Measurements from ENCODE around the gene HCFC1R1. TPM values are rescaled to one million over a fixed set of nuclear protein-coding genes. Genes with fewer than 3 reads are reported as not detected.

HCFC1R1 gene
- total RNA-seq, 6 experiments from 2014 or later = 54.6 to 90.3 (median 83.2) TPM

DNA sequence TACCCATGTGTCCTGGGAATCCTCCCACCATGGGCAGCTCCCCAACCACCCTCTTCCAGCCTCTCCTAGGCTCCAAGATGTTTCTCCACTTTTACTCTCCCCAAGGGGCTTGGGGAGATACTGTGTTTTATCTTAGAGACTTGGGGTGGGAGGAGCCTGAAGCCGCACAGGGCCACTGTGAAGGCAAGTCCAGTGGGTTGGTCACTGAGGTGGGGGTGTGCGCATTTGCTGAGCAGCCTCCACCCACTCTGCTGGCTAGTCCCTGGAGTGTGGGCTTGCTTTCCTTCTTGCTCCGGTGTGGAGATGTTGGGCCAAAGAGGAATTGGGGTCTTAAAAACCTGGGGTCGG lies 15.1 kb downstream of the HCFC1R1 start:
- no peak overlapping the region for H3K4me3 Mint-ChIP-seq
- TF ChIP-seq, protein P1, sequence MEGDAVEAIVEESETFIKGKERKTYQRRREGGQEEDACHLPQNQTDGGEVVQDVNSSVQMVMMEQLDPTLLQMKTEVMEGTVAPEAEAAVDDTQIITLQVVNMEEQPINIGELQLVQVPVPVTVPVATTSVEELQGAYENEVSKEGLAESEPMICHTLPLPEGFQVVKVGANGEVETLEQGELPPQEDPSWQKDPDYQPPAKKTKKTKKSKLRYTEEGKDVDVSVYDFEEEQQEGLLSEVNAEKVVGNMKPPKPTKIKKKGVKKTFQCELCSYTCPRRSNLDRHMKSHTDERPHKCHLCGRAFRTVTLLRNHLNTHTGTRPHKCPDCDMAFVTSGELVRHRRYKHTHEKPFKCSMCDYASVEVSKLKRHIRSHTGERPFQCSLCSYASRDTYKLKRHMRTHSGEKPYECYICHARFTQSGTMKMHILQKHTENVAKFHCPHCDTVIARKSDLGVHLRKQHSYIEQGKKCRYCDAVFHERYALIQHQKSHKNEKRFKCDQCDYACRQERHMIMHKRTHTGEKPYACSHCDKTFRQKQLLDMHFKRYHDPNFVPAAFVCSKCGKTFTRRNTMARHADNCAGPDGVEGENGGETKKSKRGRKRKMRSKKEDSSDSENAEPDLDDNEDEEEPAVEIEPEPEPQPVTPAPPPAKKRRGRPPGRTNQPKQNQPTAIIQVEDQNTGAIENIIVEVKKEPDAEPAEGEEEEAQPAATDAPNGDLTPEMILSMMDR (IDR thresholded peaks at IDR 0.05) = no peak
- no peak overlapping the region for H3K27ac Mint-ChIP-seq
- peaks cover 18% of the 10 kb centered on the region for H3K4me1 Mint-ChIP-seq (ENCODE audit: low read depth)
- H3K9me3 Mint-ChIP-seq = no peaks in the 10 kb centered on the region
- no peaks in the 10 kb centered on the region for H3K36me3 Mint-ChIP-seq (ENCODE audit: low read depth)
- H3K27me3 Mint-ChIP-seq (ENCODE audit: insufficient read depth) = peaks cover 17% of the 10 kb centered on the region
- DNase-seq = no peak

DNA sequence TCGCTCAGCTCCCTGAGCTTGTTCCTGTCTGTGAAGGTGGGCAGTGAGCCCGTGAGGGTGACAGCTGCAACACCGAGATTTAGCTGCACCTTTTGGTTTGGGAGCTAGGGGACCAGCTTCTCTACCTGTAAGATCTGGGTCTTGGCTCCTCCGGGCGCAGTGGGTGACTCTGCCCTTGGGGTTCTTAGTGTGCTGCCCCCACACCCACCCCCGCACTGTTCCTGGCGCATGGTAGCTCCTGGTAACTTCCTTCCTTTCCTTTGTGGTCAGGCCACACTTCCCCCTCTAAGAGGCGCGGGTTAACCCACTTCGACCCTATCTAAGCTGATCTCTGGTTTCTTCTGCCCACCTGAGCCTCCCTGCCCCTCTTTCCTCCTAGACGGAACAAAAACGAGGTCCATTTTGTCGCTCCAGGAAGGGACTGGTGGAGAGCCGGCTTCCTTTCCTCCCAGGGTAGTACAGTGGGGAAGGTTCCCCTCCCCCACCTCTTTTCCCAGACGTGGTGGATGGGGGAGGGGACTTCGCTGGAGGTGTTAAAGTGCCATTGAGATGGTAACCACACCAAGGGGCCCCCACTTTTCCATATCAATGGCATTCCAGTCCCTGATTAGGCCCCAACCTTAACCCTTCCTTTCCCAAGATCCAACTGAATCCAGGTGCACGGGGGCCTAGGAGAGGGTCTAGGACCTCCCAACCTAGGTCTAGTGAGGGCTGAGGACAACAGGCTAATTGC lies 15.6 kb downstream of the HCFC1R1 start:
- Mint-ChIP-seq H3K4me3 (no peak overlapping the region), H3K36me3 (ENCODE audit: low read depth) (no peaks in the 10 kb centered on the region), H3K27ac (no peak overlapping the region), H3K27me3 (ENCODE audit: insufficient read depth) (peaks cover 17% of the 10 kb centered on the region), H3K4me1 (ENCODE audit: low read depth) (peaks cover 14% of the 10 kb centered on the region), H3K9me3 (no peaks in the 10 kb centered on the region)
- DNase-seq = no peak
- TF ChIP-seq, protein P1 (IDR thresholded peaks at IDR 0.05) = no peak

DNA sequence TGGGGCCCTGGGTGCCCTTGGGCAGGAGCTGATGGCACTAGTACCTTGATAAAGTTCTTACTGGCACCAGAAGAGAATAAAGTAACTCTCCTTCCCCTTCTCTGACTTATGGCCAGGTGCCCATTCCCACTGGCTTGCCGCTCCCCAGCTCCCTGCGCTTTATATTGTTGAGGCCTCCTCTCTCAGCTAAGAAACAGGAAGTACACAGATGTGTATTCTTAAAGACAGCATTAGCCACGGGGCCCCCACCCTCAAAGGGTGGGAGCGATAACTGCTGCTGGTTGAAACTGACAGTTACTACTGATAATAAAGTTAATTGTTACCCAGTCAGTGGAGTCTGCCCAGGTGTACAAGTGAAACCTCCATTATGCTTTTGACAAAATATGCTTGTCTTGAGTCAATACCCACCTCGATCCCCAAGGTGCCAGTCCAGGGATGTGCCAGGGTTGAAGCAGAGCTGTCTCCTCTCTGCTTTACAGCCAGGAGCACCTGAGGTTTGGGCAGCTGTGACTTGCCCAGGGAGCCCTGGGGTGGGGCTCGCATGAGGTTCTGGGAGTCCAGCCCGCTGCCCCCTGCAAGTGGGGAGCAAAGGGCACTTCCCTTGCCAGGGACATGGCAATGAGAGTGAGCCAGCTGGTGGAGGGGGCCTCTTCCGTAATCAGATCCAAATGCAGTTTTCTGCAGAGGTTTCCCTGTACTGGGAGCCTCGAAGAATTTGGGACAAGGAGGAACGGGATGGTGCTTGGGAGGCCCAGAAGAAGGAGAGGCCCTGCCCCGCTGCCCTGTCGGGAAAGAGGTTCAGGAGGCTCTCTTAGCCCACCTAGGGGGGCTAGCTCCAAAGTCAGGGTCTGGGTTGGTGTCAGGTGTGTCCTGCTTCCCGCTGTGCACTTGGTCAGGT lies 16.4 kb downstream of the HCFC1R1 start:
- no peak for DNase-seq
- Mint-ChIP-seq H3K4me1 (ENCODE audit: low read depth) (peaks cover 5% of the 10 kb centered on the region), H3K36me3 (ENCODE audit: low read depth) (no peaks in the 10 kb centered on the region), H3K27me3 (ENCODE audit: insufficient read depth) (peaks cover 9% of the 10 kb centered on the region), H3K27ac (no peak overlapping the region), H3K4me3 (no peak overlapping the region), H3K9me3 (no peaks in the 10 kb centered on the region)
- TF ChIP-seq, protein P1 (IDR thresholded peaks at IDR 0.05) = no peak

DNA sequence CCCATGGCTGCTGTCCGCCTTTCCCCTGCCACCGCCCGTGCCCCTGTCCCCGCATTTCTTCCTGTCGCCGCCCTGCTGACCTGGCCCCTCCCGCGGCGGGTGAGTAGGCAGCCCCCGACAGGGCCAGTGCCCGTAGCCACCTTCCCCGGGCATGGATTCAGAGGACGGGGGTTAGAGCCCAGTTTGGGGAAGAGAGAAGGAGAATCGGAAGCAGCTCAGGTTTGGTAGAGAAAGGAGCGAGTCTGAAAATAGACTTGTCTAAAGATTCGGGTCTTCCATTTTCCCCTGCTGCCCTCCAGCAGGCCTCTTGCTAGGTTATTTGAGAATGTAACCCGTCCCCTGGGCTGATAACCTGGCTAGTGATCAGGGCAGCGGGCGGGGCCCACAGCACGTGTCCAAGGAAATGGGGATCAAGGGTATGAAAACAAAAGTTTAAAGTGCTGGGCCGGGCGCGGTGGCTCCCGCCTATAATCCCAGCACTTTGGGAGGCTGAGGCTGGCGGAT lies 18.9 kb downstream of the HCFC1R1 start:
- DNase-seq = no peak
- peaks cover 5% of the 10 kb centered on the region; the same call in 1 of the 2 replicates for H3K4me1 Mint-ChIP-seq (ENCODE audit: low read depth)
- no peaks in the 10 kb centered on the region for H3K36me3 Mint-ChIP-seq (ENCODE audit: low read depth)
- H3K27me3 Mint-ChIP-seq (ENCODE audit: insufficient read depth) = peaks cover 3% of the 10 kb centered on the region; the same call in 1 of the 2 replicates
- no peak overlapping the region for H3K27ac Mint-ChIP-seq
- TF ChIP-seq, protein P1 (IDR thresholded peaks at IDR 0.05) = no peak
- peak overlapping the region; percentile 71 for H3K4me3 Mint-ChIP-seq
- no peaks in the 10 kb centered on the region for H3K9me3 Mint-ChIP-seq

DNA sequence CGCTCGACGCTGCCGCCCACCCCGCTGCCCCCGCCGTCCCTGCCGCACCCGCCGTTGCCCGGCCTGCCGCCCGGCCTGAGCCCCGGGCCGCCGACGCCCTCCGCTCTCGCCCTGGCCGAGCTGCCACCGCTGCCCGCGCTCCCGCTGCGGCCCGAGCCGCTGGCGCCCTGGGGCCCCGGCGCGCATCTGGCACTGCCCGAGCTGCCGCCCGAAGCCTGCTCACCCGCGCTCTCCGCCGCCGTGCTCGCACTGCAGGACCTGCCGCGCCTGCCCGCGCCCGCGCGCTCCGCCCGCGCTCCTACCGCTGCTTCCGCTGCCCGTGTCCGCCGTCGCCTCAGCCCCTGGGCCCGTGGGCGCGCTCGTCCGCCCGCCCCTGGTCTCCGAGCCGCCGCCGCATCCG lies 19.4 kb downstream of the HCFC1R1 start:
- peaks cover 5% of the 10 kb centered on the region; the same call in 1 of the 2 replicates for H3K4me1 Mint-ChIP-seq (ENCODE audit: low read depth)
- H3K4me3 Mint-ChIP-seq = no peak overlapping the region
- TF ChIP-seq, protein P1 (IDR thresholded peaks at IDR 0.05) = no peak
- no peaks in the 10 kb centered on the region for H3K36me3 Mint-ChIP-seq (ENCODE audit: low read depth)
- H3K27me3 Mint-ChIP-seq (ENCODE audit: insufficient read depth) = peaks cover 5% of the 10 kb centered on the region; the same call in 1 of the 2 replicates
- no peaks in the 10 kb centered on the region for H3K9me3 Mint-ChIP-seq
- H3K27ac Mint-ChIP-seq = no peak overlapping the region
- DNase-seq = no peak
